GM10248 (cell line): ENCODE data around the gene RPL18.

Source experiments
- CTCF ChIA-PET: fragments of 300-600 bp; sonication (Branson Sonifier 250); formaldehyde crosslinking; extraction: SDS; loops from one replicate; lab custom pipeline; 2021; ENCODE audit warnings: antibody characterized with exemption; lab: Yijun Ruan, JAX
- POLR2A ChIA-PET: fragments of 350-650 bp; sonication (Branson Sonifier 250); formaldehyde crosslinking; extraction: SDS; loops from one replicate; lab custom pipeline; 2020; ENCODE audit warnings: antibody characterized with exemption; lab: Yijun Ruan, JAX
- DNase-seq: peaks from one replicate; pipeline ENCODE4 v3.0.0; 2012; ENCODE audit errors: extremely low spot score
- TF ChIP-seq, protein P1 (sequence below): IDR thresholded peaks from 2 replicates; pipeline ENCODE4 v1.5.1; 2012; ENCODE audit warnings: mild to moderate bottlenecking, low read depth; ENCODE audit errors: extremely low read depth, missing control alignments, control extremely low read depth

RPL18 gene

GRCh38 chr19:48616491-48617056 is 2.4 kb downstream of the RPL18 start:
- POLR2A ChIA-PET, result interaction anchor here (0.6 to 3.7 kb wide), 3 partner anchors 8 to 84 kb away, joined by 5 to 38 read pairs (median 5); no protein-coding TSS in a partner anchor
- TF ChIP-seq, protein P1, sequence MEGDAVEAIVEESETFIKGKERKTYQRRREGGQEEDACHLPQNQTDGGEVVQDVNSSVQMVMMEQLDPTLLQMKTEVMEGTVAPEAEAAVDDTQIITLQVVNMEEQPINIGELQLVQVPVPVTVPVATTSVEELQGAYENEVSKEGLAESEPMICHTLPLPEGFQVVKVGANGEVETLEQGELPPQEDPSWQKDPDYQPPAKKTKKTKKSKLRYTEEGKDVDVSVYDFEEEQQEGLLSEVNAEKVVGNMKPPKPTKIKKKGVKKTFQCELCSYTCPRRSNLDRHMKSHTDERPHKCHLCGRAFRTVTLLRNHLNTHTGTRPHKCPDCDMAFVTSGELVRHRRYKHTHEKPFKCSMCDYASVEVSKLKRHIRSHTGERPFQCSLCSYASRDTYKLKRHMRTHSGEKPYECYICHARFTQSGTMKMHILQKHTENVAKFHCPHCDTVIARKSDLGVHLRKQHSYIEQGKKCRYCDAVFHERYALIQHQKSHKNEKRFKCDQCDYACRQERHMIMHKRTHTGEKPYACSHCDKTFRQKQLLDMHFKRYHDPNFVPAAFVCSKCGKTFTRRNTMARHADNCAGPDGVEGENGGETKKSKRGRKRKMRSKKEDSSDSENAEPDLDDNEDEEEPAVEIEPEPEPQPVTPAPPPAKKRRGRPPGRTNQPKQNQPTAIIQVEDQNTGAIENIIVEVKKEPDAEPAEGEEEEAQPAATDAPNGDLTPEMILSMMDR, result no peak
- CTCF ChIA-PET, result interaction anchor here (1.1 to 3.7 kb wide), 7 partner anchors 8 to 220 kb away, joined by 3 to 21 read pairs (median 3); partner anchors contain the start of gene HSD17B14
- no peak for DNase-seq

DNA sequence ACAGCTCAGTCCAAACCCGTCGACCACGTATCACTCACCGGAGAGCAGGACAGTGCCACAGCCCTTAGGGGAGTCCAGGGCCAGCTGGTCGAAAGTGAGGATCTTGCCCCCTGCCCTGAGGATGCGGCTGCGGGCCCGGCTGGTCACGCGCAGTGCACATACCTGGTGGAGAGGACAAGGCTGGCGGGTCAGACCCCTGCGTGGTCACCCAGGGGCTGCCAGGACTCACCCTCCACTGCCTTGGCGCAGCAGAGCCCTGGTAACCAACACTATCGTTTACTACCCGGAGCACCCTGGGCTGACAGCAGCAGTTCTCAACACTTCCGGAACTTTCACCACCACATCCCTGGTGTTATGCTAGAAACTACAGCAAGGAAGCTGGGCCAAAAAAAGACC is 2.9 kb downstream of the RPL18 start:
- POLR2A ChIA-PET, result interaction anchor here (0.6 to 3.7 kb wide), 3 partner anchors 7 to 83 kb away, joined by 5 to 38 read pairs (median 5); no protein-coding TSS in a partner anchor
- TF ChIP-seq, protein P1, result no peak
- DNase-seq, result no peak
- CTCF ChIA-PET, result interaction anchor here (1.3 to 3.7 kb wide), 4 partner anchors 8 to 126 kb away, joined by 3 to 21 read pairs (median 10); no protein-coding TSS in a partner anchor

DNA sequence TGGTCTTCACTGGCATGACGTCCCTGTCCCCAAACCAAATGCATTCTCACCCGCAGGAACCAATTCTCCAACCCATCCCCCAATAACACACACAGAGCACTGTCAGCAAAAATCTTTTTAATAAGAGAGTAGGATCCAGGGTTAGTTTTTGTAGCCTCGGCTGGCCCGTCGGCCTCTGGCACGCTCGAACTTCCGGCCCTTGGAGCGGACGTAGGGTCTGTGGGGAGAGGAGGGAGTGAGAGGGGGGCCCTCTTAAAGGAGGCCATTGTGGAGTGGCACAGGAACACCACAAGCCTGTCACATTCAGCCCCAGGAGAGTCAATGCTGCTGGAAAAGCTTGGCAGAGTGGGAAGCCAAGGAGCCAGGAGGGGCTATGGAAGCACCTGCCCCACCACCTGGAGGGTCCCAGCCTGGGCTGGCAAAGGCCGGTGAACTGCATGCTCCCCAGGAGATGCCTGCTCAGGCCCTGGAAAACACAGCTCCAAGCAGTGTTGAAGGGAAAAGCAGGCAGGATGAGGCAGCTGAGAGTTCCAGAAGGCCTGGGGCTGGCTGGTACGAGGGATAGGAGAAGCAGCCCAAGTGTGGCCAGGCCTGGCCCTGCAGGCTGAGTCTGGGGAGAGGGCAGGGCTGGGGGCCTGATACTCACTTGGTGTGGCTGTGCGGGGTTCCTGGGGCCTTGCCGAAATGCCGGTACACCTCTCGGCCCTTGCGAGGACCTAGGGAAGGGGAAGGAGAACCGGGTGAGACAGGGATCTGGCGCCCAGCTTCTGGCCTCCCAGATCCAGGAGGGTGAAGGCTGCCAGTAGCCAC is 3.5 kb downstream of the RPL18 start:
- POLR2A ChIA-PET, result interaction anchor here (1.3 kb wide), 1 partner anchor 9 kb away, joined by 5 read pairs; no protein-coding TSS in a partner anchor
- TF ChIP-seq, protein P1, result no peak
- CTCF ChIA-PET, result interaction anchor here (1.3 to 3.7 kb wide), 2 partner anchors 9 to 27 kb away, joined by 3 to 15 read pairs; no protein-coding TSS in a partner anchor
- DNase-seq, result no peak

- DNase-seq, result no peak
- ChIA-PET POLR2A (interaction anchor here (0.5 to 1.3 kb wide), 4 partner anchors 9 to 201 kb away, joined by 3 to 5 read pairs (median 4); no protein-coding TSS in a partner anchor), CTCF (interaction anchor here (3.7 kb wide), 1 partner anchor 26 kb away, joined by 15 read pairs; no protein-coding TSS in a partner anchor)
- TF ChIP-seq, protein P1, result no peak
Measured at GRCh38 chr19:48614436-48615230, 4.3 kb downstream of the RPL18 start, which contains the start of gene FAM83E. Gene FAM83E, minus strand, starts transcription at chr19:48615076. Its CDS starts 1,704 bp downstream, at chr19:48613372.

DNA sequence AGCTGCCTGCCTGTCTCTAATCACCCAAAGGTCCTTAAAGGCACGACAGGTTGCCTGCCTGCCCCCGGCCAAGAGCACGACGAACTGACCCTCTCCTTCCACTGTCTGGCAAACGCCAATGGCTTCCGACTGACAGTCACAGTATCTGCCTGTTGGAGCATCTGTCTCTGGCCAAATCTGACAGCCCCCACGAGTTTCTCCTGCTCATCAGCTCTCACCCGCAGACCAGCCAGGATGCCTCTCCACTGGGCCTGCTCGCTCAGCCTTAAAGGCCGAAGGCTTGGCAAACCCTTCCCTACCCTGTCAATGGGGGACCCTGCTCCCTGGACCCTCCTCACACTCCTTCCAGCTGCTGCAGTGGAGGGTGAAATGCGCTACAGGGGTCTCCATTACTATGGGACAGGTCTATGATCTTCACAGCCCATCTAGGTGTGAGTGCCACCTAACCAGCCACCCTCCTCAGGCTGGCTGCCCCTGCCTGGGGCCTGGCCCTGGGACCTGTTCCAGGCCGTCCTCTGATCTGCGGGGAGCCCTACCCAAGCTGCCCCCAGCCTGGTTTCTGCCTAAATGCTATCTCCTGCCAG is 5.0 kb downstream of the RPL18 start:
- TF ChIP-seq, protein P1, result no peak
- ChIA-PET POLR2A (interaction anchor here (0.5 to 0.9 kb wide), 3 partner anchors 10 to 200 kb away, joined by 3 to 4 read pairs (median 3); no protein-coding TSS in a partner anchor), CTCF (no interaction called here)
- DNase-seq, result no peak
